HepG2 (cell line): Measurements from ENCODE around the gene TP73. TPM values are rescaled to one million over a fixed set of nuclear protein-coding genes. Genes with fewer than 3 reads are reported as not detected.

Experiments
- ARID2 ChIP-seq: sonication (generic); formaldehyde crosslinking; IDR thresholded peaks from 2 replicates; pipeline ENCODE4 v1.8.1; 2022; ENCODE audit warnings: mild to moderate bottlenecking, missing genetic modification reagents, borderline replicate concordance
- MAF1 ChIP-seq: sonication (generic); formaldehyde crosslinking; IDR thresholded peaks from 2 replicates; pipeline ENCODE4 v1.5.0; 2020; ENCODE audit warnings: missing genetic modification reagents, borderline replicate concordance
- SYNCRIP ChIP-seq: fragments of 200-400 bp; formaldehyde crosslinking; IDR thresholded peaks from 2 replicates; pipeline ENCODE4 v1.6.1; 2018; ENCODE audit warnings: mild to moderate bottlenecking, low read depth, low read length; ENCODE audit not compliant: insufficient read depth
- TAF15 ChIP-seq: fragments of 200-400 bp; formaldehyde crosslinking; IDR thresholded peaks from one replicate; pipeline ENCODE4 v1.6.1; 2018; ENCODE audit warnings: mild to moderate bottlenecking, low read depth, low read length; ENCODE audit not compliant: poor library complexity, severe bottlenecking
- ZNF17 ChIP-seq: sonication (generic); formaldehyde crosslinking; IDR thresholded peaks from 2 replicates; pipeline ENCODE4 v1.5.0; 2020; ENCODE audit warnings: mild to moderate bottlenecking, missing genetic modification reagents
- ZNF570 ChIP-seq: sonication (generic); formaldehyde crosslinking; IDR thresholded peaks from 2 replicates; pipeline ENCODE4 v1.4.0; 2020; ENCODE audit warnings: mild to moderate bottlenecking, missing genetic modification reagents, borderline replicate concordance
- ZNF768 ChIP-seq: sonication (generic); formaldehyde crosslinking; IDR thresholded peaks from 2 replicates; pipeline ENCODE4 v1.4.0; 2020; ENCODE audit warnings: missing genetic modification reagents
- polyA plus RNA-seq, 8 experiments: library from polyadenylated mRNA; depleted of rRNA in 3 of 8; stranded (reverse) in 7 of 8; unstranded in 1 of 8; fragments of >200 nt; fragmentation: Illumina TruSeq in 4 of 8; extraction: Trizol in 4 of 8; gene quantifications; 2 replicates each; pipeline versions ENCODE4 v1.2.1 to v1.2.3, GENCODE V29; 2011 to 2016; ENCODE audit warnings: low read depth in 4 of 8, missing spikeins in 1 of 8, mixed read lengths in 1 of 8; ENCODE audit not compliant: insufficient read depth in 1 of 8
- total RNA-seq, 5 experiments: library from RNA; depleted of rRNA; stranded (reverse); fragments of >200 nt; fragmentation: Illumina TruSeq; extraction: Trizol; gene quantifications; 2 replicates each; pipeline ENCODE4 v1.2.3, GENCODE V29; 2016; ENCODE audit warnings: low read depth in 1 of 5
- TF ChIP-seq, protein P1 (sequence below): sonication (generic); formaldehyde crosslinking; IDR thresholded peaks from 2 replicates; pipeline ENCODE4 v1.8.0; 2022; ENCODE audit warnings: mild to moderate bottlenecking, missing genetic modification reagents; ENCODE audit not compliant: insufficient replicate concordance
- TF ChIP-seq, protein P2 (sequence below): sonication (generic); formaldehyde crosslinking; IDR thresholded peaks from 2 replicates; pipeline ENCODE4 v1.5.0; 2020; ENCODE audit warnings: missing genetic modification reagents
- TF ChIP-seq, protein P3 (sequence below): IDR thresholded peaks from 2 replicates; pipeline ENCODE4 v1.6.1; 2016; ENCODE audit warnings: control low read depth
- TF ChIP-seq, protein P4 (sequence below): sonication (generic); formaldehyde crosslinking; IDR thresholded peaks from 2 replicates; pipeline ENCODE4 v1.4.0; 2020; ENCODE audit warnings: missing genetic modification reagents, borderline replicate concordance
- TF ChIP-seq, protein P5 (sequence below): sonication (generic); formaldehyde crosslinking; IDR thresholded peaks from 2 replicates; pipeline ENCODE4 v1.5.1; 2020; ENCODE audit warnings: mild to moderate bottlenecking, missing genetic modification reagents, moderate library complexity
- TF ChIP-seq, protein P6 (sequence below): sonication (generic); formaldehyde crosslinking; IDR thresholded peaks from 2 replicates; pipeline ENCODE4 v1.4.0; 2020; ENCODE audit warnings: missing genetic modification reagents, borderline replicate concordance

TP73 gene
- total and polyA plus RNA-seq, 2 of the 13 experiments (the other 11 are each of a cell fraction or from before 2014, with no cell fraction given) = 0.49 to 1.1 TPM

DNA sequence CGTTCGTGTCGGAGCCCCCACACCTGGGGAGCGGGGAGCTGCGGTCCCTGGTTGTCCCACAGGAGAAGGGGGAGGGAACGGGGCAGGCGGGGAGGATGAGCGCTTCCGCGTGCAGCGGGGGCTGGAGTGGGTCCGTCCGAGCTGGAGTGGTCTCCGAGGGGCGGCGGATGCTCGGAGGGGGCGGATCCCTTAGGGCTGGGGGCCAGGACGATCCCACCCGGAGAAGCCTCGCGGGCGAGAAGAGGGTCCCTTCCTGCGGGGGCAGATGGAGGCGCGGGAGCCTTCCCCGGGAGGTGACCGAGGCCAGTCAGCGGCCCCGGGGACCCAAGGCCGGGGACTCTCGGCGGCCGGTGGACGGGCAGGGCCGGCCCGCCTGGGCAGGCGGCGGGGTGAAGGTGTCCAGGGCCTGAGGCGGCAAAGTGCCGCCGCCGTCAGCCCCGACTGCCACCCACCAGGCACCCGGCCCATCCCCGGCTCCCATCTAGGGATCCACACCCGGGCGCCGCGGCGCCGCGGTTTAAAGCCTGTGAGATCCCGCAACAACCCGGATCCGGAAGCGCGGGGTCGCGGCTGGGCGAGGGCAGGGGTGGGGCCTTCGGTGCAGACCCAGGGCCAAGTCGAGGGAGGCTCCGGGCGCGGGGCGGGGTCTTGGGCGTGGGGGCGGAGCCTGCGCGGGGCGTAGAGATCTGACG, 94.7 kb downstream of the TP73 start (continued):
- TF ChIP-seq, protein P1, sequence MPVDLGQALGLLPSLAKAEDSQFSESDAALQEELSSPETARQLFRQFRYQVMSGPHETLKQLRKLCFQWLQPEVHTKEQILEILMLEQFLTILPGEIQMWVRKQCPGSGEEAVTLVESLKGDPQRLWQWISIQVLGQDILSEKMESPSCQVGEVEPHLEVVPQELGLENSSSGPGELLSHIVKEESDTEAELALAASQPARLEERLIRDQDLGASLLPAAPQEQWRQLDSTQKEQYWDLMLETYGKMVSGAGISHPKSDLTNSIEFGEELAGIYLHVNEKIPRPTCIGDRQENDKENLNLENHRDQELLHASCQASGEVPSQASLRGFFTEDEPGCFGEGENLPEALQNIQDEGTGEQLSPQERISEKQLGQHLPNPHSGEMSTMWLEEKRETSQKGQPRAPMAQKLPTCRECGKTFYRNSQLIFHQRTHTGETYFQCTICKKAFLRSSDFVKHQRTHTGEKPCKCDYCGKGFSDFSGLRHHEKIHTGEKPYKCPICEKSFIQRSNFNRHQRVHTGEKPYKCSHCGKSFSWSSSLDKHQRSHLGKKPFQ (CRISPR knock-in tag) = no peak
- TF ChIP-seq MAF1 (CRISPR knock-in tag) (no peak), TAF15 (no peak), ZNF17 (CRISPR knock-in tag) (no peak), ARID2 (CRISPR knock-in tag) (no peak), ZNF570 (CRISPR knock-in tag) (no peak), ZNF768 (no peak), SYNCRIP (no peak)
- TF ChIP-seq, protein P2, sequence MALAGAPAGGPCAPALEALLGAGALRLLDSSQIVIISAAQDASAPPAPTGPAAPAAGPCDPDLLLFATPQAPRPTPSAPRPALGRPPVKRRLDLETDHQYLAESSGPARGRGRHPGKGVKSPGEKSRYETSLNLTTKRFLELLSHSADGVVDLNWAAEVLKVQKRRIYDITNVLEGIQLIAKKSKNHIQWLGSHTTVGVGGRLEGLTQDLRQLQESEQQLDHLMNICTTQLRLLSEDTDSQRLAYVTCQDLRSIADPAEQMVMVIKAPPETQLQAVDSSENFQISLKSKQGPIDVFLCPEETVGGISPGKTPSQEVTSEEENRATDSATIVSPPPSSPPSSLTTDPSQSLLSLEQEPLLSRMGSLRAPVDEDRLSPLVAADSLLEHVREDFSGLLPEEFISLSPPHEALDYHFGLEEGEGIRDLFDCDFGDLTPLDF = no peak
- TF ChIP-seq, protein P3, sequence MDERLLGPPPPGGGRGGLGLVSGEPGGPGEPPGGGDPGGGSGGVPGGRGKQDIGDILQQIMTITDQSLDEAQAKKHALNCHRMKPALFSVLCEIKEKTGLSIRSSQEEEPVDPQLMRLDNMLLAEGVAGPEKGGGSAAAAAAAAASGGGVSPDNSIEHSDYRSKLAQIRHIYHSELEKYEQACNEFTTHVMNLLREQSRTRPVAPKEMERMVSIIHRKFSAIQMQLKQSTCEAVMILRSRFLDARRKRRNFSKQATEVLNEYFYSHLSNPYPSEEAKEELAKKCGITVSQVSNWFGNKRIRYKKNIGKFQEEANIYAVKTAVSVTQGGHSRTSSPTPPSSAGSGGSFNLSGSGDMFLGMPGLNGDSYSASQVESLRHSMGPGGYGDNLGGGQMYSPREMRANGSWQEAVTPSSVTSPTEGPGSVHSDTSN (CRISPR knock-in tag) = no peak
- TF ChIP-seq, protein P4, sequence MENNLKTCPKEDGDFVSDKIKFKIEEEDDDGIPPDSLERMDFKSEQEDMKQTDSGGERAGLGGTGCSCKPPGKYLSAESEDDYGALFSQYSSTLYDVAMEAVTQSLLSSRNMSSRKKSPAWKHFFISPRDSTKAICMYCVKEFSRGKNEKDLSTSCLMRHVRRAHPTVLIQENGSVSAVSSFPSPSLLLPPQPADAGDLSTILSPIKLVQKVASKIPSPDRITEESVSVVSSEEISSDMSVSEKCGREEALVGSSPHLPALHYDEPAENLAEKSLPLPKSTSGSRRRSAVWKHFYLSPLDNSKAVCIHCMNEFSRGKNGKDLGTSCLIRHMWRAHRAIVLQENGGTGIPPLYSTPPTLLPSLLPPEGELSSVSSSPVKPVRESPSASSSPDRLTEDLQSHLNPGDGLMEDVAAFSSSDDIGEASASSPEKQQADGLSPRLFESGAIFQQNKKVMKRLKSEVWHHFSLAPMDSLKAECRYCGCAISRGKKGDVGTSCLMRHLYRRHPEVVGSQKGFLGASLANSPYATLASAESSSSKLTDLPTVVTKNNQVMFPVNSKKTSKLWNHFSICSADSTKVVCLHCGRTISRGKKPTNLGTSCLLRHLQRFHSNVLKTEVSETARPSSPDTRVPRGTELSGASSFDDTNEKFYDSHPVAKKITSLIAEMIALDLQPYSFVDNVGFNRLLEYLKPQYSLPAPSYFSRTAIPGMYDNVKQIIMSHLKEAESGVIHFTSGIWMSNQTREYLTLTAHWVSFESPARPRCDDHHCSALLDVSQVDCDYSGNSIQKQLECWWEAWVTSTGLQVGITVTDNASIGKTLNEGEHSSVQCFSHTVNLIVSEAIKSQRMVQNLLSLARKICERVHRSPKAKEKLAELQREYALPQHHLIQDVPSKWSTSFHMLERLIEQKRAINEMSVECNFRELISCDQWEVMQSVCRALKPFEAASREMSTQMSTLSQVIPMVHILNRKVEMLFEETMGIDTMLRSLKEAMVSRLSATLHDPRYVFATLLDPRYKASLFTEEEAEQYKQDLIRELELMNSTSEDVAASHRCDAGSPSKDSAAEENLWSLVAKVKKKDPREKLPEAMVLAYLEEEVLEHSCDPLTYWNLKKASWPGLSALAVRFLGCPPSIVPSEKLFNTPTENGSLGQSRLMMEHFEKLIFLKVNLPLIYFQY (CRISPR knock-in tag) = no peak
- TF ChIP-seq, protein P5, sequence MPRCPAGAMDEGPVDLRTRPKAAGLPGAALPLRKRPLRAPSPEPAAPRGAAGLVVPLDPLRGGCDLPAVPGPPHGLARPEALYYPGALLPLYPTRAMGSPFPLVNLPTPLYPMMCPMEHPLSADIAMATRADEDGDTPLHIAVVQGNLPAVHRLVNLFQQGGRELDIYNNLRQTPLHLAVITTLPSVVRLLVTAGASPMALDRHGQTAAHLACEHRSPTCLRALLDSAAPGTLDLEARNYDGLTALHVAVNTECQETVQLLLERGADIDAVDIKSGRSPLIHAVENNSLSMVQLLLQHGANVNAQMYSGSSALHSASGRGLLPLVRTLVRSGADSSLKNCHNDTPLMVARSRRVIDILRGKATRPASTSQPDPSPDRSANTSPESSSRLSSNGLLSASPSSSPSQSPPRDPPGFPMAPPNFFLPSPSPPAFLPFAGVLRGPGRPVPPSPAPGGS = no peak
- TF ChIP-seq, protein P6, sequence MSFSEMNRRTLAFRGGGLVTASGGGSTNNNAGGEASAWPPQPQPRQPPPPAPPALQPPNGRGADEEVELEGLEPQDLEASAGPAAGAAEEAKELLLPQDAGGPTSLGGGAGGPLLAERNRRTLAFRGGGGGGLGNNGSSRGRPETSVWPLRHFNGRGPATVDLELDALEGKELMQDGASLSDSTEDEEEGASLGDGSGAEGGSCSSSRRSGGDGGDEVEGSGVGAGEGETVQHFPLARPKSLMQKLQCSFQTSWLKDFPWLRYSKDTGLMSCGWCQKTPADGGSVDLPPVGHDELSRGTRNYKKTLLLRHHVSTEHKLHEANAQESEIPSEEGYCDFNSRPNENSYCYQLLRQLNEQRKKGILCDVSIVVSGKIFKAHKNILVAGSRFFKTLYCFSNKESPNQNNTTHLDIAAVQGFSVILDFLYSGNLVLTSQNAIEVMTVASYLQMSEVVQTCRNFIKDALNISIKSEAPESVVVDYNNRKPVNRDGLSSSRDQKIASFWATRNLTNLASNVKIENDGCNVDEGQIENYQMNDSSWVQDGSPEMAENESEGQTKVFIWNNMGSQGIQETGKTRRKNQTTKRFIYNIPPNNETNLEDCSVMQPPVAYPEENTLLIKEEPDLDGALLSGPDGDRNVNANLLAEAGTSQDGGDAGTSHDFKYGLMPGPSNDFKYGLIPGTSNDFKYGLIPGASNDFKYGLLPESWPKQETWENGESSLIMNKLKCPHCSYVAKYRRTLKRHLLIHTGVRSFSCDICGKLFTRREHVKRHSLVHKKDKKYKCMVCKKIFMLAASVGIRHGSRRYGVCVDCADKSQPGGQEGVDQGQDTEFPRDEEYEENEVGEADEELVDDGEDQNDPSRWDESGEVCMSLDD (CRISPR knock-in tag) = no peak
